ENCODE results near the gene FAM83C.

GRCh38 chr20:35332540-35333200 lies 40.4 kb upstream of the FAM83C start:
- TF ChIP-seq EZH2 (IDR thresholded peaks at IDR 0.05; ENCODE audit: low read length, missing control alignments): no peak
- no peak for TF ChIP-seq CTCF (conservative IDR thresholded peaks at IDR 0.05 in 1 of 2, IDR thresholded peaks at IDR 0.05 in 1 of 2; ENCODE audit: low read depth in 1 of 2, low read length in 2 of 2)

Data from fibroblast of lung (primary cell).